NK-92 (cell line): ENCODE data around the gene MEGF6.

Source experiments
- DNase-seq: peaks from one replicate; lab custom pipeline; 2025; ENCODE audit not compliant: unreplicated experiment; lab: John Stamatoyannopoulos, UW

Gene MEGF6, protein sequence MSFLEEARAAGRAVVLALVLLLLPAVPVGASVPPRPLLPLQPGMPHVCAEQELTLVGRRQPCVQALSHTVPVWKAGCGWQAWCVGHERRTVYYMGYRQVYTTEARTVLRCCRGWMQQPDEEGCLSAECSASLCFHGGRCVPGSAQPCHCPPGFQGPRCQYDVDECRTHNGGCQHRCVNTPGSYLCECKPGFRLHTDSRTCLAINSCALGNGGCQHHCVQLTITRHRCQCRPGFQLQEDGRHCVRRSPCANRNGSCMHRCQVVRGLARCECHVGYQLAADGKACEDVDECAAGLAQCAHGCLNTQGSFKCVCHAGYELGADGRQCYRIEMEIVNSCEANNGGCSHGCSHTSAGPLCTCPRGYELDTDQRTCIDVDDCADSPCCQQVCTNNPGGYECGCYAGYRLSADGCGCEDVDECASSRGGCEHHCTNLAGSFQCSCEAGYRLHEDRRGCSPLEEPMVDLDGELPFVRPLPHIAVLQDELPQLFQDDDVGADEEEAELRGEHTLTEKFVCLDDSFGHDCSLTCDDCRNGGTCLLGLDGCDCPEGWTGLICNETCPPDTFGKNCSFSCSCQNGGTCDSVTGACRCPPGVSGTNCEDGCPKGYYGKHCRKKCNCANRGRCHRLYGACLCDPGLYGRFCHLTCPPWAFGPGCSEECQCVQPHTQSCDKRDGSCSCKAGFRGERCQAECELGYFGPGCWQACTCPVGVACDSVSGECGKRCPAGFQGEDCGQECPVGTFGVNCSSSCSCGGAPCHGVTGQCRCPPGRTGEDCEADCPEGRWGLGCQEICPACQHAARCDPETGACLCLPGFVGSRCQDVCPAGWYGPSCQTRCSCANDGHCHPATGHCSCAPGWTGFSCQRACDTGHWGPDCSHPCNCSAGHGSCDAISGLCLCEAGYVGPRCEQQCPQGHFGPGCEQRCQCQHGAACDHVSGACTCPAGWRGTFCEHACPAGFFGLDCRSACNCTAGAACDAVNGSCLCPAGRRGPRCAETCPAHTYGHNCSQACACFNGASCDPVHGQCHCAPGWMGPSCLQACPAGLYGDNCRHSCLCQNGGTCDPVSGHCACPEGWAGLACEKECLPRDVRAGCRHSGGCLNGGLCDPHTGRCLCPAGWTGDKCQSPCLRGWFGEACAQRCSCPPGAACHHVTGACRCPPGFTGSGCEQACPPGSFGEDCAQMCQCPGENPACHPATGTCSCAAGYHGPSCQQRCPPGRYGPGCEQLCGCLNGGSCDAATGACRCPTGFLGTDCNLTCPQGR (N-terminal part only)

DNA sequence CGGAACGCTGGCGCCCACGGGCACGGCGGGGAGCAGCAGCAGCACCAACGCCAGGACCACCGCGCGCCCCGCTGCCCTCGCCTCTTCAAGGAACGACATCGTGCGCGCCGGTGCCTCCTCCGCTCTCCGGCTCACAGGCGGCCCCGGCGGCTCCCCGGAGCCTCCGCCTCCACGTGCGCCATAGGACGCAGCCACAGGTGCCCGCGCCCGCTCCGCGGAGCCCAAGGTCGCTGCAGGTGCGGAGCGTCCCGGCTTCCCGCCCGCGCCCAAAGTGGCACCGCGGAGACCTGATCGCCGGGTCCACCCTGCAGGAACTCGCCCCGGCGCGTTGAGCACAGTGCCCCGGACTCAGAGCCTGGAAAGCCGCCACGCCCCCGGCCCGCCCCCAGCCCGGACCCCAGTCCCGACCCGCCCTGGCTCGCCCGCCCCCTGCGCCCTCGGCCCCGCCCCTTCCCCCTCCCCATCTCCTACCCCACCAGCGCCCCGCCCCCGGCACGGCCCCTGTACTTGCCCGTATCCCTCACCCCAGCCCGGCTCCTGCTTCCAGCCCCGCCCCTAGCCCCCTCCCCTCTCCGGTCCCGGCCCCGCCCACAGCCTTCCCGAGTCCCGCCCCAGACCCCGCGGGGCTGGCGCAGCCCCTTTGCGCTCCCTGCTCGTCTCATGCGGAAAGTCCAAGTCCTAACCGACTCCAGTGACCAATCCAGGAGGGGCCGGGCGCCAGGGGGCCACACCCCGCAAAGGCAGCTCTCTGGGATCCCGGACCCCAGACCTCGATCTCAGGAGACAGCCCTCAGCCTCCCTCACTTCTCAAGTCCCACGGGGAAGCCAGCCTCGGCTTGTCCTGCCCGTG lies at the start of gene MEGF6:
Gene MEGF6 (minus strand): TSS at position 339 of the 850 bp plus-strand sequence. CDS start 240 bp downstream, at position 99.
- DNase-seq: no peak

DNA sequence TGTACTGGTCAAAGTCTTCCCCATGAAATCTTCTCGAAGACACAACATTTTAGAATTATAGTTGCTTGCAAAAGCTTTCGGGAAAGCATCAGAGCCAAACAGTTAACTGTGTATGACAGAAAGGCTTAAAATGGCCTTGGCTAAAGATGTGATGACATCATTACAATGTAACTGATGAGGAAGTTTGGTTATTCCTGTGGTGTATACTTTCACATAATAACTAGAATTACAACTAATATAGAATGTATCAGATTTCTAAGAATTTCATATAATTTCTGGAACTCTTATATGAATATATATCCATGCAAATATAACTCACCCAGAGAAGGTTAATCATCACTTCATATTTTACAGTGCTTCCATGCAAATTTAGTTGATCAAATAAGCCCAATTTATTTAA lies 49.4 kb upstream of the MEGF6 start:
- DNase-seq: no peak

DNA sequence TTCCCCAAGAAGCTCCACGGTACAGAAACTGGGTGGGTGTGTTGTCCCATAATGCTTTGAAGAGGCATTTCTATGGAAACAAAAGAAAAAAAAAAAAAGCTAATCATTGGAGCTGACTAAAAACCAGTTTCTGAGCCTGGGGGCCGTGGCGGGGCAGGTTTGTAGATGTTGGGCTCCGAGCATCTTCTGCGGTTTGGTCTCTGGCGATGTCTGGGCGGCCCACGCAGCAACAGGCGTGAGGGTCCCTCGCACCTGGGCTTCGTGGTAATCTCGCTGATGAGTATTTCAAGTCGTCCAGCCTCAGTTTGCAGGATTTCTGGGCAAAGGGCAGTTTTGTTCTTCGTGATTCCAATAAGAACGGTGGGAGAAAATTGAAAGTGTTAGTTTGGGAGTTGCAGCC lies 47.8 kb upstream of the MEGF6 start:
- no peak for DNase-seq

DNA sequence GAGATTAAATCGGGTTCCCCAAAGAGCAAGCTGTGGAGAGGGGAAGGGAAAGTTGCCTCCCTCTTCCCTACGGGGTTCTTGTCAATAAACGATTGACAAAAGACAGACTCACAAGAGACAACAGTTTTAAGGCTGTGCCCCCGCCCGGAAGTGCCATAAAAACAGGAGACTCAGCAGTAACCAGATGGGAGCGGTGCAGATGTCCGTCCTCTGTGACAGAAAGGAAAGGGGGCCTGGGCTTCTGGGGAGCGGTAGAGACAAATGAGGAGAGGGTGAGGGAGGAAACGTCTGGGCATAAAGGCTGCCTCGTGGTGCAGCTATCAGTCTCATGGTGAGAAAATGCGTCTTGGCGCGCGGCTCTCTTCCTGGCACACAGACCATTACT lies 46.9 kb upstream of the MEGF6 start:
- DNase-seq: no peak

DNA sequence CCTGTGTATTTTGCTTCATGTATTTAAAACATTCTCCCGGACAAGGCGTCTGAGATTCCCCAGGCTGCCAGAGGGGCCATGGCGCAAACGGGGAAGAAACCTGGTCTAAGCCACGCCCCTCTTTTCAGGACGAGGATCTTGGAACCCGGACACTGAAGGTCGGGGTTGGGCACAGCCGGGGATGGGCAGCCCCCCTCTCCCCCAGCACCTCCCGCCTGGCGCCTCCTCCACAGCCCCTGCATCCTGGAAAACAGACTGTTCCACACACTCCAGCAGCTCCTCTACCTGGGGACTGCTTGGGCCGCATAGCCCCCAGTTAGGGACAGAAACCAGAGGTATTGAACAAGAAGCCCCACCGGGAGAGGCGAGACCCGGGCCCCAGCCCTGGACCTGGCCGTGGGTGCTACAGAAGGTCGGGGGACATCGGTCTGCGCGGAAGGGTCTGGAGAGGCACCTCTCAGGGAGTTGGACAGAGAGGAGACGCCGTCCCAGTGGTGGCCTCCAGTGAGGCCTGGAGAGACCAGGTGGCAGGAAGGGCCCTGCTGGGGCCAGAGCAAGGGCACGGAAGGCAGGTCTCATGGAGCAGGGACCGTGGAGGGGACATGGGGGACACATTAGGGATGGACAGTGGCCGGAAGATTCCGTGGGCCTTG lies 46.4 kb upstream of the MEGF6 start:
- DNase-seq: no peak

DNA sequence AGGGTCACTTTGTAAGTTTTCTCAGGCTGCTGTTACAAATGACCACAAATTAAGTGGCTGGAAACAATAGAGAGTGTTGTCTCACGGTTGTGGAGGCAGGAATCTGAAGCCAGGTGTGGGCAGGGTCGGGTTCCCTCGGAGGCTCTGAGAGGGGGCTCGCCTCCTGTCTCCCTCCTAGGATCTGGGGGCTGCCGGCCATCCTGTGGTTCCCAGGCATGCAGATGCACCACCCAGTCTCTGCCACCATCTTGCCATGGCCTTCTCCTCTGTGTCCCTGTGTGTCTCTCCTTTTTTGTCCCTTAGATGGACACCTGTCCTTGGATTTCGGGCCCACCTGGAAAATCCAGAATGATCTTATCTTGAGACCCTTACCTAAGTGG lies 45.8 kb upstream of the MEGF6 start:
- DNase-seq: no peak

DNA sequence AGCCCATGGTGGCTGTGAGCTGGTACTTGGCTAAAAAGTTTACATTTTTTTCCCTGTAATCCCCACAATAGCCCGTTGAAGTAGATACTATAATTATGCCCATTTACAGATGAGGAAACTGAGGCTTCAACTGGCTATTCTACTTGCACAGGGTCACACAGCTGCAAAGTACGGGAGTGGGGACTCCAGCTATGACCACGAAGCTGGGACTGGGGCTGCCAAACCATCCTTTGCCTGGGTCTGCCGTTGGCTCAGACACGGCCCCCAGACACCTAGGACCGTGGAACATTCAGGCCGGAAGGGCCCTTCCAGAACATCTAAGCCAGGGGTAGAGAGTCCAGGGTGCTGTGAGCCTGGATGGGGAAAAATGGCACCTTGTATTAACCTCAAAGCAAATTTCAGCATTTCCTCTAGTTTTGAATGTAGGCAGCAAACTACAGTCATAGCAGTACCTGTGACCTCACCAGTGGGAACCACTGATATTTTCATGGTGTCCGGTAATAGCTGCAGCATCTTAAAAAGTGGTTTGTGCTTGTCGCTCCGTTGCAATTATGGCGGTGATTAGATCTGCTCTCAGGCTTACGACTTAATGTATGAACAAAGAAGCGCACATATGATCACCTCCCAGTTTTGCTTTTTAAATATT lies 45.3 kb upstream of the MEGF6 start:
- DNase-seq: no peak

DNA sequence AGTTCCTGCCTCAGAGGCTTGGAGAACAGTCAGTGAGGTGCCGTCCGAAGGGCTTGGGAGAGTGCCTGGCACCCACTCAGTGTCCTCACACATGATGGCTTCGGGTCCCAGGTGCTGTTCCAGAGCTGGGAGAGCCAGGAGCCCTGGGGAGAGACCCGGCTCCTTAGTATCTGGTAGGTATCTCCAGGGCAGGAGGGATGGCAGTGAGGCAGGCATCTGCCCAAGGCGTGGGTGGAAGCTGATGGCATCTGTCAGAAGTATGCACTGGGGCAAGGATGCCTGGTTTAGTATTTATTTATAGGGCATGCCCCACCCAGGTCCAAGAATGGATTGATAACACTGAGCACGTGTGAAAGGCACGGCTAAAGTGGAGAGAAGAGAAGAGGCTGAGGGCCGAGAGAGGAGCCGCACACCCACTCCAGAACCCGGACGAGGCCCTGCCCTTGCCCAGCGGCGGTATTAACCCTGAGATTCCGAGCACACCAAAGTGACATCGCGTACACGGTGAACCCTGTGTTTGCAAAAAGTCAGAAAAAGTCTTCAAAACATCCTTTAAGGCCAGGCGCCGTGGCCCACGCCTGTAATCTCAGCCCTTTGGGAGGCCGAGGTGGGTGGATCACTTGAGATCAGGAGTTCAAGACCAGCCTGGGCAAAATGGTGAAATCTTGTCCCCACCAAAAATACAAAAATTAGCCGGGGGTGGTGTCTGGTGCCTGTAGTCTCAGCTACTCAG lies 43.4 kb upstream of the MEGF6 start:
- DNase-seq: no peak

DNA sequence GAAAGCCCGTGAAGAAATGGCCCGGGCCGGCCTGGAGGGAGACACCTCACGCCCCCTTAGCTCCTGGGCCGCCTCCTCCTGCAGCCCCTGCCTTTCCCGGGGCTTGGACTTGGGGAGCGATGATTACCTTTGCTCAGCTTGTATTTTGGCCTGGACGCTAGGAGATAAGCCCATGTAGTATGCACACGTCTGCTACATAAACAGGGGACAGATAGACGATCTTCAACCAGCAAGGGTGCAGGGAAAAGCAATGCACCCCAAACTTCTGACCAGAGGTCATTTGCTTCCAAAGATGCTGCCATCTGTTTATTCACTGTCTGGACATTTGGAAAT lies 41.9 kb upstream of the MEGF6 start:
- no peak for DNase-seq

DNA sequence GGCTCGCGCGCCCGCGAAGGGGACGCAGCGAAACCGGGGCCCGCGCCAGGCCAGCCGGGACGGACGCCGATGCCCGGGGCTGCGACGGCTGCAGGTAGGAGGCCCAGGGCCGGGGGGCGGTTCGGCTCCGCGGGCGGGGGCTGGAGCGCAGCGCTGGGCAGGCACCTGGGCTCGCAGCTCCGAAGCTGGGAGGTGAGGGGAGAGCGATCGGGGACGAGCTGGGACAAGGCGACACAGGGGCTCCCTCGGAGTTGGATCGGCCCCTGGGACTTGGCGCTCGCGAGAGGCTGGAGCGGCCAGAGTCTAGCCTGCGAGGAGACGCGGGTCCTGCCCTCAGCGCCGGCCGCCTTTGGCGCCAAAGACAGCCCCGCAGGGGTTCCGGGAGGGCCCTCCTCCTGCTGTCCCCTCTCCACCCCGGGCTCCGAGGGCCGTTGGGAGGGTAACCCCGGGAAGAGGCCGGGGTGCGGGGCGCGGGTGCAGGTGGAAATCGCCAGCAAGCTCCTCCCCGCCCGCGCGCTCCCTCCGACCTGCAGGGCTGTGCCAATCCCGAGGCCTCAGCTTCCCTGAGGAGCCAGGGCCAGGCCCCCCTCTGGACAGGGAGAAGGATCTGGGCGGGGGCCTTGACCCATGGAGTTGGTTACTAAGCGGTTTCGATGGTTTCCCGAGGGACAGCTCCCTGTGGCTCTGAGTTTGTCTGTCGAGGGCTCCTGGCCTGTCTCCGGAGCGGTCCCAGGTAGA lies 41.4 kb upstream of the MEGF6 start:
- DNase-seq: no peak

DNA sequence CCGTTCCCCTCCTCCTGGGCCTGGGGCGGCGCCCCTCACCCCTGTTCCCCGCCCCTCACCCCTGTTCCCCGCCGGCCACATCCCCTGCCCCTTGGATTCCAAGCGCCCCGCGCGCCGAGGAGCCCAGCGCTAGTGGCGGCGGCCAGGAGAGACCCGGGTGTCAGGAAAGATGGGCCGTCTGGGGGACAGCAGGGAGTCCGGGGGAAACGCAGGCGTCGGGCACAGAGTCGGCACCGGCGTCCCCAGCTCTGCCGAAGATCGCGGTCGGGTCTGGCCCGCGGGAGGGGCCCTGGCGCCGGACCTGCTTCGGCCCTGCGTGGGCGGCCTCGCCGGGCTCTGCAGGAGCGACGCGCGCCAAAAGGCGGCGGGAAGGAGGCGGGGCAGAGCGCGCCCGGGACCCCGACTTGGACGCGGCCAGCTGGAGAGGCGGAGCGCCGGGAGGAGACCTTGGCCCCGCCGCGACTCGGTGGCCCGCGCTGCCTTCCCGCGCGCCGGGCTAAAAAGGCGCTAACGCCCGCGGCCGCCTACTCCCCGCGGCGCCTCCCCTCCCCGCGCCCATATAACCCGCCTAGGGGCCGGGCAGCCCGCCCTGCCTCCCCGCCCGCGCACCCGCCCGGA lies 40.7 kb upstream of the MEGF6 start, which contains the start of gene TP73:
Gene TP73 (plus strand): TSS at position 587 of the 618 bp plus-strand sequence. CDS start 29,850 bp downstream, outside the sequence.
- DNase-seq: no peak

DNA sequence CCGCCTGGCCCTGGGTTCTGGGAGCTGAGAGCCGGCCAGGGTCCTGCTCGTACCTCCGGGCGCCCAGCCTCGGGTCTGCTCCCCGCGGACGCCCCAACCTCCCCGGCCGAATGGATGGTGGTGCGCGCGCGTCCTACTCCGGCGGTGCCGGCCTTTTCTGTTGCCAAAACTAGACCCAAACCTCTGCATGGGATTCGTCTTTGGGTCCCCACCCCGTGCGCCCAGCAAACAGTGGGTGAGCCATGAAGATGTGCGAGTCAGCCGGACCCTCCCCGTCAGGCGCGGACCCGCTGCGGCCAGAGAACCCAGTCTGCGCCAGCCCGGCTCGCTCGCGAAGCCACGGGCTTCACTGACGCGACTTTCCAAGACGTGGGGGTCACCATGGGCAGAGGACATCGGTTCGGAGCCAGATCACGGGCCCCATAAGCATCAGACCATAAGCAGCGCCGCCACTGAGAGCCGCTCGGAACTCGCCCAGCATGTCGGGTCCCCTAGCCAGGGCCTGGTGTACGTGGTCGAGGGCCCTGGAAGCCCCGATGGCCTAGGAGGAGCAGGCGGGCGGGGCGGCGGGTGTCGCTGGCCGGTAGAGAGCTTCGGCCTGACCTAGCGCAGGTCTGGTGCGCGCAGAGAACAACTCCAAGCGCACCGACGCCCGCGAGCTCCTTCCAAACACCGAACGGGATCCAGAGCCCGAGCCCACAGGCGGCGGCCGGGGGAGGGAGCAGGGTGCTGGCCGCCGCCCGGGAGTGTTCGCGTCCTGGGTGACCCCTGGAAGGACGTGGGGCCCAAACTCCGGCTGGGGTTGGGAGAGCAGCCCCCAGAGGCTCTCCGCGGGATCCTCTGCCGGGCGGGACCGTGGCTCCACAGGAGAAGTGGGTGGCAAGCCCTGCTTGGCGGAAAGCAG lies 40.0 kb upstream of the MEGF6 start:
- DNase-seq: no peak

DNA sequence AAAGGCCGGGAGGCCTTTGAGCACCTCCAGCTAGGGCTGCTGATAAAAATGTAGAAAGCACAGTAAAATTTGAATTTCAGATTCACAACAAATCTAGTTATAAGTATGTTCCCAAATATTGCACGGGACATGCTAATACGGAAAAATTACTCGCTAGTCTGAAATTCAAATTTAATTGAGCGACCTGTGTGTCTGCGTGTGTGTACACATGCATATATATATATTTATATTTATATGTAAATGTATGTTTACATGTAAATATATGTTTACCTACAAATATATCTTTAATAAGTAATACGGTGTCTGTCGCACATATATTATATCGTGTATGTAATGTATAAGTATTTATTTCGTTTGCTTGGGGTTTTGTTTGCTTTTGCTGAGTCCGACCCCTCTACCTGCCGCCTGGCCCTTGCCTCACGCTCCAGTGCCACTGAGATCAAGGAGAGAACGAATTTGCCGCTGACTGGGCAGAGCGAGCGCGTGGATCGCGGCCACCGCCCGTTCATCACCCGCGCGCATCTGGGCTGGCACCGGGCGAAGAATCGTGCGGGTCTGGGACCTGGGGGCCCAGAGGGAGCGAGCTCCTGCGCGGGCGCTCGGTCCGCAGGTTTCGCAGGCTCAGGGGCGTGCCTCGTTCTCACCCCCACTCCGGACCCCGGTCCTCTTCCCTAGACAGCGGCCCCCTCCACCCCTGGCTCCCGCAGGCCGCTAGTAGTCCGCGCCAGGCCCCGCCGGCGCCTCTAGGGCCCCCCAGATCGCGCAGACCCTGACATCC lies 39.1 kb upstream of the MEGF6 start:
- no peak for DNase-seq

DNA sequence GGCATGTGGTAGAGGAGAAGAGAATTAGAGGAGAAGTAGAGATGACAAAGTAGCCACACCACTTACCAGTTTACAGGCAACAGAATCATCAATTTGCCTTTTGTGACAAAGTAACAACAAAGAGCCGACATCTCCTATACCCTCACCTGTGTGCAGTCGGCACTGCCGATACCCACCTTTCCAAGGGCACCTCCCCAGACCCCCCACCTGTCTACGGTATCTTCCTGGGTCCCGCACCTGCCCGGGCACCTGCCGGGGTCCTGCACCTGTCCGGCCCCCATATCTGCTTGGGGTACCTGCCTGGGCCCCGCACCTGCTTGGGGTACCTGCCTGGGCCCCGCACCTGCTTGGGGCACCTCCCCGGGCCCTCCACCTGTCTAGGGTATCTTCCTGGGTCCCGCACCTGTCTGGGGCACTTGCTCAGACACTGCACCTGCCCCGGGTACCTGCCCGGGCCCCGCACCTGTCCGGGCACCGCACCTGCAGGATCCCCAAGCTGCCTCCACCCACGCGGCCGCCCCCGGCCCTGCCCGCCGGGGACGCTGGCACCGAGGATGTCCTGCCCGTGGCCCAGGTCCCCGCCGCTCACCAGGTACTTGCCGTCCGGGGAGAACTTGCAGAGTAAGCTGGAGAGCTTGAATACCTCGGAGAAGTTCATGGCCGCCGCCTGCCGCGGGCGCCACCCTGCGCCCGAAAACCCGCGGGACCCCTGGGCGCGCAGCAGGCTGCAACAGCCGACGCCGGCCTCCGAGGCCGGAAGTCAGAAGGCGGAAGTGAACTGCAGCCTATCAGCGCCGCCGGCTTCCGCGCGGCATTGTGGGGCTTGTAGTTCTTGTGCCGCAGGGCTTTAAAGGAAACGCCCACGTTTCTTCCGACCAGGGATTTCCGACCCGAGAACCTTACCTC lies 38.3 kb upstream of the MEGF6 start, which contains the start of gene WRAP73:
Gene WRAP73 (minus strand): TSS at position 762 of the 906 bp plus-strand sequence. CDS start 104 bp downstream, at position 658.
- peak; percentile 28 for DNase-seq

DNA sequence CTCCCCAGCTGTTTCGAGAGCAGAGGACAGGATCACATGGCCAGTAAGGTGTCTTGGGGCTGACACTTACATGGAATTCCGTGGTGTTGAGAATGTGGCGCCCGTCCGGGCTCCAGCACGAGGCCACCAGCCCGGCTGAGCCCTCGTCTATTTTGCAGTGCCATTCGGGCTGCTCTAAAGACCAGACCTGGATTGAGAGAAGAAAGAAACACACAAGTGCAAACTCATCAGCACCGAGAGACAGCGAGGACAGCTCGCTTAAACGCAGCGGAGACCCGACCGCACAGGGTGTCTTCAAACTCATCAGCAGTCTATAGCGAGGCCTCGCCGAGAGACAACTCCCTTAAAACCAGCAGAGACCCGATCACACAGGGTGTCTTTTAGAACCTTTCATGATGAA lies 35.3 kb upstream of the MEGF6 start:
- no peak for DNase-seq
